Tibial nerve (tissue), 4 donors: ENCODE measurements around the gene MKNK1. TPM values are rescaled to one million over a fixed set of nuclear protein-coding genes. Genes with fewer than 3 reads are reported as not detected.

Source experiments
- DNase-seq, 2 donors: peaks; one replicate each; pipeline ENCODE4 v3.0.0-alpha.2; 2019; ENCODE audit warnings: low spot score in 2 of 2
- H3K27ac ChIP-seq, 4 donors: fragments of 200-600 bp; sonication (generic) in 3 of 4; one replicate each; pipeline ENCODE4 v1.5.1; 2017 to 2019; ENCODE audit warnings: mild to moderate bottlenecking in 1 of 4
- H3K27me3 ChIP-seq, 2 donors: fragments of 200-600 bp; sonication (generic) in 1 of 2; one replicate each; pipeline versions ENCODE4 v1.5.1 to v1.6.0; 2017 to 2019
- H3K36me3 ChIP-seq, 3 donors: fragments of 200-600 bp; sonication (generic); one replicate each; pipeline ENCODE4 v1.5.1; 2018 to 2019
- H3K4me1 ChIP-seq, 4 donors: fragments of 200-600 bp; sonication (generic) in 3 of 4; one replicate each; pipeline ENCODE4 v1.5.1; 2017 to 2019
- H3K4me3 ChIP-seq, 4 donors: fragments of 200-600 bp; sonication (generic) in 3 of 4; one replicate each; pipeline ENCODE4 v1.5.1; 2017 to 2019; ENCODE audit warnings: mild to moderate bottlenecking in 1 of 4, moderate library complexity in 1 of 4
- H3K9me3 ChIP-seq, 4 donors: fragments of 200-600 bp; sonication (generic) in 3 of 4; one replicate each; pipeline ENCODE4 v1.5.1; 2017 to 2019
- EP300 ChIP-seq, 2 donors: sonication (generic); formaldehyde crosslinking; IDR thresholded peaks; one replicate each; pipeline ENCODE4 v1.6.1; 2017; ENCODE audit warnings: antibody characterized with exemption in 2 of 2, mild to moderate bottlenecking in 1 of 2
- POLR2A ChIP-seq, 2 donors: fragments of 450-650 bp; IDR thresholded peaks; one replicate each; pipeline ENCODE4 v1.6.1; 2017; ENCODE audit warnings: antibody characterized with exemption in 2 of 2, mild to moderate bottlenecking in 2 of 2, moderate library complexity in 2 of 2
- WGBS, 2 donors: methylation state at CpG; one replicate each; pipeline ENCODE4 v1.1.5; 2018; 5-methylcytosine and 5-hydroxymethylcytosine counted together
- total RNA-seq, 4 donors: library from RNA; depleted of rRNA; stranded (reverse); fragments of >200 nt; gene quantifications; one replicate each; pipeline ENCODE4 v1.1.0, GENCODE V29; 2016
- TF ChIP-seq, protein P1 (sequence below), 5 experiments: fragments of 200-600 bp in 3 of 5; fragments of 450-650 bp in 2 of 5; sonication (generic) in 3 of 5; IDR thresholded peaks; one replicate each; pipeline ENCODE4 v1.5.1; 2016 to 2019; ENCODE audit warnings: antibody characterized with exemption in 5 of 5, mild to moderate bottlenecking in 3 of 5, moderate library complexity in 2 of 5

MKNK1 gene
- total RNA-seq, 4 donors from 2014 or later, result 52.4 to 75.0 (median 66.5) TPM

DNA sequence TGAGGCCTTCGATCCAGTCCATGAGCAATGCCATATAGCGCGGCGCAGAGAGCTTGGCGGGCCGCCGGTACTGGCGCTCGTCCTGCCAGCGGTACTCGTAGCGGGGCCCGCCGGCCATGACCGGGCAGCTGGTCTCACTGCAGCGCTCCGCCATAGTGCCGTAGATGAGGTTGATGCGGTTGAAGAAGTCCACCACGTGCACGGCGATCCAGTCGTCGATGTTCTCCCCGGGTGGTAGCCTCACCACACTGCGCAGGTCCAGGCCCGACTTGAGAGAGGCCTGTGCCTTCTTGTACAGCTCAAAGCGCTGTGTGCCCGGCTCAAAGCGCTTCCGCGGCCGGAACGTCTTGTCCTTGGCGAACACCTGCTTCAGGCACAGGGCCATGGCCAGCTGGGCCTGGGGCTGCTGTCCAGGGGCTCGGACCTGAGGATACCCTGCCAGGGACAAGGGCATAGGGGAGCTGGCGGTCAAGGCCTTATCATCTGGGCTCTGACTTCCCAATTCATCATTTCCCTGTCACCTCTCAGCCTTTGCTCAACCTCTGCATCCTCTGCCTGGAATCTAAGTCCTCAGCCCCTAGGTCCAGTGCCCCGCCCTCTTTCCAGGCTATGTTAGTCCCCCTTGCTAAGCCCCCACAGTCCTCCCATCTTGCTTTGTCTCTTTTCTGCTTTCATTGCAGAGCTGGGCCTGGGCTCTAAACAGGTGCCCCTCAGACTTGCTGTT lies 9.0 kb upstream of the MKNK1 start:
- peak overlapping the region in 3 of 4 donors; percentile 5 to 32 (median 30) for H3K4me3 ChIP-seq
- no peaks in the 10 kb centered on the region for H3K9me3 ChIP-seq
- peaks cover 0 to 55% (median 50%) of the 10 kb centered on the region in 4 donors for H3K4me1 ChIP-seq
- H3K27me3 ChIP-seq, result no peaks in the 10 kb centered on the region
- DNase-seq, result no peak
- H3K36me3 ChIP-seq, result peaks cover 0 to 45% (median 0%) of the 10 kb centered on the region in 3 donors
- H3K27ac ChIP-seq, result peak overlapping the region in 3 of 4 donors; percentile 34 to 98 (median 97)
- 88 to 91% methylated on average over 36 to 38 of the region's 38 CpGs for WGBS, 2 donors
- TF ChIP-seq EP300 (IDR thresholded peaks at IDR 0.05) (no peak), POLR2A (IDR thresholded peaks at IDR 0.05) (no peak)

DNA sequence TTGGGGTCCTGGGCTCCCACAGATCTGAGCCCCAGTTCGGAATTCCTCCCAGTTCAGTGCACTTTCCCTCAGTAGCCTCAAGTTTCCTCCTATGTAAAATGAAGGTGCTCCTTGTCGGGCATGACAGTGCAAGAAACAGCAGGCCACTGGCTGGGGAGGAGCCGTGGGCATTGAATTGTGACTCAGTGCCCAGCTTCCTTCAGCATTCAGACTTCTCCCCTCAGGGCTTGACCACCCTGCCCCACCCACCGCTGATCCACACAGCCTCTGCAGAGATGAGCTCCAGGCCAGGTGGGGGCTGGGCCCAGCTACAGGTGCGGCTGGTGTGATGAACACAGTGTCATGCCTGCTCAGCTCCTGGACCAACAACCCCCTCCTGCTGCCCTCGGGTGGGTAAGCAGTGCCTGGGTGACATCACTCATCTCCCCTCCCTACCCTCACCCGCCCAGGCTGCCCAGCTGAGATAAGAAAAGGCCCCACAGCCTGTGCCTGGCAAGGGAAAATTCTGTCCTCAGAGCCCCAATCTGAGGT lies 7.7 kb upstream of the MKNK1 start:
- Histone ChIP-seq H3K27ac (peak overlapping the region in 1 of 4 donors; percentile 53), H3K9me3 (no peaks in the 10 kb centered on the region), H3K4me1 (peaks cover 0 to 57% (median 46%) of the 10 kb centered on the region in 4 donors), H3K36me3 (peaks cover 0 to 54% (median 0%) of the 10 kb centered on the region in 3 donors), H3K4me3 (no peak overlapping the region), H3K27me3 (no peaks in the 10 kb centered on the region)
- DNase-seq, result no peak
- WGBS, 2 donors, result 49 to 63% methylated on average over 4 to 6 of the region's 7 CpGs
- TF ChIP-seq, protein P1, sequence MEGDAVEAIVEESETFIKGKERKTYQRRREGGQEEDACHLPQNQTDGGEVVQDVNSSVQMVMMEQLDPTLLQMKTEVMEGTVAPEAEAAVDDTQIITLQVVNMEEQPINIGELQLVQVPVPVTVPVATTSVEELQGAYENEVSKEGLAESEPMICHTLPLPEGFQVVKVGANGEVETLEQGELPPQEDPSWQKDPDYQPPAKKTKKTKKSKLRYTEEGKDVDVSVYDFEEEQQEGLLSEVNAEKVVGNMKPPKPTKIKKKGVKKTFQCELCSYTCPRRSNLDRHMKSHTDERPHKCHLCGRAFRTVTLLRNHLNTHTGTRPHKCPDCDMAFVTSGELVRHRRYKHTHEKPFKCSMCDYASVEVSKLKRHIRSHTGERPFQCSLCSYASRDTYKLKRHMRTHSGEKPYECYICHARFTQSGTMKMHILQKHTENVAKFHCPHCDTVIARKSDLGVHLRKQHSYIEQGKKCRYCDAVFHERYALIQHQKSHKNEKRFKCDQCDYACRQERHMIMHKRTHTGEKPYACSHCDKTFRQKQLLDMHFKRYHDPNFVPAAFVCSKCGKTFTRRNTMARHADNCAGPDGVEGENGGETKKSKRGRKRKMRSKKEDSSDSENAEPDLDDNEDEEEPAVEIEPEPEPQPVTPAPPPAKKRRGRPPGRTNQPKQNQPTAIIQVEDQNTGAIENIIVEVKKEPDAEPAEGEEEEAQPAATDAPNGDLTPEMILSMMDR (IDR thresholded peaks at IDR 0.05), result no peak
- TF ChIP-seq POLR2A (IDR thresholded peaks at IDR 0.05) (no peak), EP300 (IDR thresholded peaks at IDR 0.05) (no peak)

DNA sequence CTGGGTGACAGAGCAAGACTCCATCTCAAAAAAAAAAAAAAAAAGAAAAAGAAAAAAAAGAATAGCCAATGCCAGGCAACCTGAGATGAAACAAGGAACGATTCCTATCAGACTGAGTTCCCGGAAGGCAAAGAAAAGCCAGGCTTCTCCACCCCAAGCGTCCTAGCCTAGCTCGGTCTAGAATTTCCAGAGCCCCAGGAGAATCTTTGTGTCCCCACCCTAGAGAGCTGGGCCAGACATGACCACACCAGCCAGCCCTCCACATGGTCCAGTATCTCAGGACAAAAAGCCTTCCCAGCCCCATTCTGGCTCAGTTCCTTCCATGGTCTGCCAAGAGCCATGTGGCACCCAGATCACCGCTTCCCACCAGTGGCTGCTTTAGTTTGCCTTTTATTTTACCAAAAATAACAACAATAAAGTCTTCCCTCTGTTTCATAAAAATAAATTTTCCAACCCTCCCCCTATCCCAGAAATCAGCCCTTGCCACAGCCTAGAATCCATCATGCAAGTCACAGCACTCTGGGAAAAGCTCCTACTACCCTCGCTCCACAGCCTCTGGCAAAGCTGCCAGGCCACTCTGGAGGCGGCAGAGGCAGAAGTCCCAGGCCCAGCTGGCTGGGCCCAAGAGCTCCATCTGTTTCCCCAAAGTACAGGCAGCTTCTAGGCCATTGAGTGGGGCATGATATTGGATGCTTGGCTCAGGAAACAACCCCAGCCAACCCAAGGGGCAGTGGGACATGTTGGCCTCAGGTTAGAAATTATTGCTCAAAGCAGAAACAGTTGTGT lies 3.5 kb upstream of the MKNK1 start:
- Histone ChIP-seq H3K9me3 (no peaks in the 10 kb centered on the region), H3K27me3 (no peaks in the 10 kb centered on the region), H3K36me3 (peaks cover 0 to 51% (median 0%) of the 10 kb centered on the region in 3 donors), H3K4me1 (peaks cover 0 to 40% (median 20%) of the 10 kb centered on the region in 4 donors), H3K4me3 (no peak overlapping the region), H3K27ac (peak overlapping the region in 2 of 4 donors; percentile 8 to 28)
- TF ChIP-seq EP300 (IDR thresholded peaks at IDR 0.05), result no peak
- WGBS, 2 donors, result 76 to 81% methylated on average over 7 of the region's 7 CpGs
- DNase-seq, result no peak

DNA sequence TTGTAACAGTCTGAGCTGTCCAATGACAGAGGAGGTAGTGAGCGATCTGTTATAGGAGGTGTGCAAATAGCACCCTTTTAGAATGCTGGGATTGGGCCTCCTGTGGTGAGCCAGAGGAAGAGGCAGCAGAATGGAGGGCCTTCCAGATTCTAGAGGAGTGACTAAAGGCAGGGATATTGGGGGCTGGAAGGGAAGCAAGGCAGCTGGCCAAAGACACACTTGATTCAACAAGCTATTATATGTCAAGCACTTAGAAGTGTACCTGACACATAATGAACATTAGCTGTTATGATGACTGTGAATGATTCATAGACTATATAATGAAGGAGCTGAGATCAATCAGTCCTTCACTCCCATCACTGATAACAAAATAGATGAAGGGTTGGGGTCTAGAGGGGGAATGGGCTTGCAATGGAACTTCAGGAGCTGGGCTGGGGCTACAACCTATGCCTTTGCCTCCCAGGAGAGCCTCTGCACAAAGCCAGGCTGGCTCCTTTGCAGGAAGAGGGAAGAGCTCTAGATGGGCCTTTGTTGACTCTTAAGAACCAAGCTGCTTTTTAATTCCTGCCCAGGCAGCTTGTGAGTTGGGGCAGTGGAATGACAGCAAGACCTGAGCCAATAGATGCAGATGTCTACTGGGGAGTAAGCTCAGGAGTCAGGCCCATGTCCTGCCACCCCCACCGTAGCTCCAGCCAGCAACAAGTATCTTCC lies 2.3 kb upstream of the MKNK1 start:
- DNase-seq, result no peak
- H3K36me3 ChIP-seq, result peaks cover 0 to 42% (median 0%) of the 10 kb centered on the region in 3 donors
- TF ChIP-seq EP300 (IDR thresholded peaks at IDR 0.05) (no peak), POLR2A (IDR thresholded peaks at IDR 0.05) (no peak)
- TF ChIP-seq, protein P1 (IDR thresholded peaks at IDR 0.05), result no peak
- no peak overlapping the region for H3K27ac ChIP-seq
- 92 to 93% methylated on average over 2 of the region's 2 CpGs for WGBS, 2 donors
- H3K4me3 ChIP-seq, result no peak overlapping the region
- no peaks in the 10 kb centered on the region for H3K27me3 ChIP-seq
- no peaks in the 10 kb centered on the region for H3K9me3 ChIP-seq
- peaks cover 0 to 39% (median 13%) of the 10 kb centered on the region in 4 donors for H3K4me1 ChIP-seq

DNA sequence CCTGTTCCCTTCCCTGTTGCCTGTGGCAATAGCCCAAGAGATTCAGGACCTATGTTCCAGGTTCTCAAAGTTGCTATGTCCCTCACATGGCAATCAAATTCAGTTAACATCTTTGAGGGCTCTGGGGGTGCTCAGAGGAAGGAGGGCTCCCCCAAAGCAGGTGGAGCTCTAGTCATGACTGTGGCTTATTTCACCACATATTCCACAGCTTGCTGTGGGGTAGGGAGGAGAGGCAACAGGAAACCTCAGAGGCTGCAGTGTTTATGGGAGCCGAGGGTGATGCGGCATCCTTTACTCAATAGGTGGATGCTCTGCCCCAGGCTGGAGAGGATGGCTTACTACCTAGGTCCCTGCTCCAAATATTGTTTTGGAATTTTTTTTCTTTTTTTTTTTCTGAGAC lies 1.2 kb upstream of the MKNK1 start:
- Histone ChIP-seq H3K27me3 (no peaks in the 10 kb centered on the region), H3K9me3 (no peaks in the 10 kb centered on the region), H3K4me3 (no peak overlapping the region), H3K27ac (no peak overlapping the region), H3K36me3 (peaks cover 0 to 34% (median 0%) of the 10 kb centered on the region in 3 donors), H3K4me1 (peaks cover 0 to 41% (median 11%) of the 10 kb centered on the region in 4 donors)
- 69 to 81% methylated on average over 2 of the region's 2 CpGs for WGBS, 2 donors
- no peak for TF ChIP-seq POLR2A (IDR thresholded peaks at IDR 0.05)
- no peak for TF ChIP-seq EP300 (IDR thresholded peaks at IDR 0.05)
- TF ChIP-seq, protein P1 (IDR thresholded peaks at IDR 0.05), result no peak
- DNase-seq, result no peak
